ENCODE measurements around the gene EP400. TPM values are rescaled to one million over a fixed set of nuclear protein-coding genes. Genes with fewer than 3 reads are reported as not detected.

EP400 gene
- total RNA-seq, 1 experiment from 2014 or later: 10.8 TPM

- DNase-seq (ENCODE audit: low read depth): peak; percentile 14
Measured at GRCh38 chr12:132117558-132117875, 167.8 kb downstream of the EP400 start.

GRCh38 chr12:132118876-132119275, 169.1 kb downstream of the EP400 start:
- no peak for DNase-seq (ENCODE audit: low read depth)

- DNase-seq (ENCODE audit: low read depth): no peak
Measured at GRCh38 chr12:132121283-132121682, 171.5 kb downstream of the EP400 start.

- DNase-seq (ENCODE audit: low read depth): no peak
Measured at GRCh38 chr12:132123970-132124765, 174.4 kb downstream of the EP400 start.

- DNase-seq (ENCODE audit: low read depth): no peak
Measured at GRCh38 chr12:132124766-132125425, 175.2 kb downstream of the EP400 start.

GRCh38 chr12:132125736-132126135, 176.0 kb downstream of the EP400 start:
- no peak for DNase-seq (ENCODE audit: low read depth)

- no peak for DNase-seq (ENCODE audit: low read depth)
Measured at GRCh38 chr12:132127041-132127440, 177.3 kb downstream of the EP400 start.

GRCh38 chr12:132129007-132129406, 179.3 kb downstream of the EP400 start:
- DNase-seq (ENCODE audit: low read depth): no peak

GRCh38 chr12:132130690-132131089, 180.9 kb downstream of the EP400 start:
- no peak for DNase-seq (ENCODE audit: low read depth)

Small RNA genes within 50 kb of the gene (small RNA-seq; reads per million reads assigned to genes)
- gene AC131009.3 (not detected), gene AC137590.2 (not detected), gene SNORA49 (22.7 reads per million, percentile 93 among the genes with 10 or more reads in this experiment)

Other genes starting within 250 kb of the EP400 start
- 31.0 and 31.6 TPM in 2 replicates for gene SFSWAP, start 238.9 kb upstream of the EP400 start, total RNA-seq (2014; rRNA removed; shearing (Covaris generic))
- gene MMP17, start 121.5 kb upstream of the EP400 start, total RNA-seq (2014; rRNA removed; shearing (Covaris generic)): 15.6 and 32.3 TPM in 2 replicates
- 1.8 and 4.6 TPM in 2 replicates for gene ULK1, start 55.3 kb upstream of the EP400 start, total RNA-seq (2014; rRNA removed; shearing (Covaris generic))
- gene PUS1, start 20.7 kb upstream of the EP400 start, total RNA-seq (2014; rRNA removed; shearing (Covaris generic)): 30.5 and 42.1 TPM in 2 replicates
- gene DDX51, start 194.4 kb downstream of the EP400 start, total RNA-seq (2014; rRNA removed; shearing (Covaris generic)): 10.5 and 11.8 TPM in 2 replicates
- 29.5 and 37.5 TPM in 2 replicates for gene NOC4L, start 194.5 kb downstream of the EP400 start, total RNA-seq (2014; rRNA removed; shearing (Covaris generic))

Data from HT1080 (cell line).